Transverse colon (tissue), 4 donors: ENCODE measurements around the gene TRIM27.

Source experiments
- EP300 ChIP-seq: sonication (generic); formaldehyde crosslinking; IDR thresholded peaks from one replicate; pipeline ENCODE4 v1.6.1; 2017; ENCODE audit warnings: antibody characterized with exemption, low read depth
- POLR2A ChIP-seq: fragments of 450-650 bp; IDR thresholded peaks from one replicate; pipeline ENCODE4 v1.6.1; 2016; ENCODE audit warnings: antibody characterized with exemption, mild to moderate bottlenecking, moderate library complexity
- POLR2AphosphoS5 ChIP-seq, 3 donors: sonication (generic); formaldehyde crosslinking; IDR thresholded peaks; one replicate each; pipeline ENCODE4 v1.6.1; 2016; ENCODE audit warnings: antibody characterized with exemption in 3 of 3
- TF ChIP-seq, protein P1 (sequence below), 5 experiments: fragments of 200-600 bp in 3 of 5; fragments of 450-650 bp in 2 of 5; sonication (generic) in 3 of 5; IDR thresholded peaks; 1 replicate in 2 of 5; 2 replicates in 3 of 5; pipeline ENCODE4 v1.5.1; 2016 to 2017; ENCODE audit warnings: antibody characterized with exemption in 5 of 5, inconsistent platforms in 3 of 5, mild to moderate bottlenecking in 2 of 5, moderate library complexity in 1 of 5

DNA sequence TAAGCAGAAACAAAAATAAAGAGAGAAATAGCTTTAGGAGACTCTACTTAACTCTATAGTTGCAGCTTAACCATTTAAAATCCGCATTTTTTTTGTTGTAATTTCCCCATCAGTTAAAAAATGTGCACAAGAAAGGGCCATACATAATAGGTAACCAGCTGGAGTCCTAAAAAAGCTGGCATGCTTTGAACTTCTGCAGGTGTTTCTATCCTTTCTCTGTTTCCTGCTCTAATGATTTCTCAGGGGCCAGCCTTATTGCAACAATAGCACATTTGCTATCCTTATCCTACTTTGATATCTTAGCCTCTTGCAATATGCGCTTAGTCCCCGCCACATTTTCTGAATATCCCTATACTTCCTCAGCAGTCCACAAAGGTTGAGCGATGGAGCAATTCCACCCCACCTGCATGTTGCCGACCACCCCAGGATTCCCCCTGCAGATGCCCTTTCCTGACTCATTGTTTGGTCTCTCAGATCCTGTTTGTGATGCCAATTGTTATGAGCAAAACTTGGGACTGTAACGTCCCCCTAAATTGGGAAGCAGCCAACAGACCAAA lies 48.5 kb downstream of the TRIM27 start:
- TF ChIP-seq, protein P1, sequence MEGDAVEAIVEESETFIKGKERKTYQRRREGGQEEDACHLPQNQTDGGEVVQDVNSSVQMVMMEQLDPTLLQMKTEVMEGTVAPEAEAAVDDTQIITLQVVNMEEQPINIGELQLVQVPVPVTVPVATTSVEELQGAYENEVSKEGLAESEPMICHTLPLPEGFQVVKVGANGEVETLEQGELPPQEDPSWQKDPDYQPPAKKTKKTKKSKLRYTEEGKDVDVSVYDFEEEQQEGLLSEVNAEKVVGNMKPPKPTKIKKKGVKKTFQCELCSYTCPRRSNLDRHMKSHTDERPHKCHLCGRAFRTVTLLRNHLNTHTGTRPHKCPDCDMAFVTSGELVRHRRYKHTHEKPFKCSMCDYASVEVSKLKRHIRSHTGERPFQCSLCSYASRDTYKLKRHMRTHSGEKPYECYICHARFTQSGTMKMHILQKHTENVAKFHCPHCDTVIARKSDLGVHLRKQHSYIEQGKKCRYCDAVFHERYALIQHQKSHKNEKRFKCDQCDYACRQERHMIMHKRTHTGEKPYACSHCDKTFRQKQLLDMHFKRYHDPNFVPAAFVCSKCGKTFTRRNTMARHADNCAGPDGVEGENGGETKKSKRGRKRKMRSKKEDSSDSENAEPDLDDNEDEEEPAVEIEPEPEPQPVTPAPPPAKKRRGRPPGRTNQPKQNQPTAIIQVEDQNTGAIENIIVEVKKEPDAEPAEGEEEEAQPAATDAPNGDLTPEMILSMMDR (IDR thresholded peaks at IDR 0.05), result no peak
- no peak for TF ChIP-seq EP300
- TF ChIP-seq POLR2AphosphoS5 (IDR thresholded peaks at IDR 0.05), result no peak
- TF ChIP-seq POLR2A, result no peak
